Adipocyte (in vitro differentiated cells): ENCODE data around the gene MYH7B.

Experiments used
- DNase-seq: peaks from one replicate; pipeline ENCODE4 v3.0.0-alpha.2; 2015; ENCODE audit warnings: low read depth
- H3K27me3 ChIP-seq: replicated peaks from 2 replicates; pipeline ENCODE4 v1.7.0; 2013; ENCODE audit warnings: mild to moderate bottlenecking, low read length, moderate library complexity; ENCODE audit not compliant: control insufficient read depth, insufficient read depth
- H3K36me3 ChIP-seq: 2 replicates; pipeline ENCODE4 v1.7.0; 2013; ENCODE audit warnings: low read length, mild to moderate bottlenecking, moderate library complexity; ENCODE audit not compliant: control insufficient read depth, insufficient read depth, severe bottlenecking
- H3K4me1 ChIP-seq: 2 replicates; pipeline ENCODE4 v1.7.0; 2013; ENCODE audit warnings: mild to moderate bottlenecking, low read length, moderate library complexity; ENCODE audit not compliant: control insufficient read depth, insufficient read depth
- H3K4me3 ChIP-seq: 2 replicates; pipeline ENCODE4 v1.7.0; 2013; ENCODE audit warnings: mild to moderate bottlenecking, low read length, moderate library complexity
- H3K9ac ChIP-seq: 2 replicates; pipeline ENCODE4 v1.7.0; 2013; ENCODE audit warnings: mild to moderate bottlenecking, low read length, moderate library complexity
- H3K9me3 ChIP-seq: 2 replicates; pipeline ENCODE4 v1.7.0; 2013; ENCODE audit warnings: mild to moderate bottlenecking, low read length, moderate library complexity; ENCODE audit not compliant: control insufficient read depth

The MYH7B gene

GRCh38 chr20:34979366-34980153, 23.9 kb downstream of the MYH7B start:
- no peak overlapping the region for H3K9ac ChIP-seq
- no peaks in the 10 kb centered on the region for H3K4me1 ChIP-seq
- H3K4me3 ChIP-seq, result no peak overlapping the region
- no peaks in the 10 kb centered on the region for H3K36me3 ChIP-seq
- no peaks in the 10 kb centered on the region for H3K9me3 ChIP-seq
- no peak for DNase-seq
- H3K27me3 ChIP-seq, result peaks cover 37% of the 10 kb centered on the region

GRCh38 chr20:34980543-34981233, 25.0 kb downstream of the MYH7B start:
- H3K36me3 ChIP-seq, result no peaks in the 10 kb centered on the region
- peaks cover 39% of the 10 kb centered on the region for H3K27me3 ChIP-seq
- H3K4me1 ChIP-seq, result no peaks in the 10 kb centered on the region
- H3K9me3 ChIP-seq, result no peaks in the 10 kb centered on the region
- no peak overlapping the region for H3K4me3 ChIP-seq
- H3K9ac ChIP-seq, result no peak overlapping the region
- DNase-seq, result no peak

- Histone ChIP-seq H3K9ac (no peak overlapping the region), H3K4me3 (no peak overlapping the region), H3K4me1 (no peaks in the 10 kb centered on the region), H3K36me3 (no peaks in the 10 kb centered on the region), H3K27me3 (peaks cover 34% of the 10 kb centered on the region), H3K9me3 (no peaks in the 10 kb centered on the region)
- no peak for DNase-seq
Measured at GRCh38 chr20:34982270-34983088, 26.8 kb downstream of the MYH7B start.

- no peaks in the 10 kb centered on the region for H3K9me3 ChIP-seq
- H3K27me3 ChIP-seq, result peaks cover 29% of the 10 kb centered on the region
- no peaks in the 10 kb centered on the region for H3K4me1 ChIP-seq
- no peak for DNase-seq
- H3K36me3 ChIP-seq, result no peaks in the 10 kb centered on the region
- no peak overlapping the region for H3K9ac ChIP-seq
- no peak overlapping the region for H3K4me3 ChIP-seq
Measured at GRCh38 chr20:34983089-34983820, 27.6 kb downstream of the MYH7B start.

GRCh38 chr20:34983995-34984735, 28.5 kb downstream of the MYH7B start:
- Histone ChIP-seq H3K4me3 (no peak overlapping the region), H3K9ac (no peak overlapping the region), H3K4me1 (no peaks in the 10 kb centered on the region), H3K9me3 (no peaks in the 10 kb centered on the region), H3K27me3 (peaks cover 29% of the 10 kb centered on the region), H3K36me3 (no peaks in the 10 kb centered on the region)
- no peak for DNase-seq

- no peaks in the 10 kb centered on the region for H3K9me3 ChIP-seq
- no peaks in the 10 kb centered on the region for H3K4me1 ChIP-seq
- DNase-seq, result no peak
- H3K4me3 ChIP-seq, result no peak overlapping the region
- H3K9ac ChIP-seq, result no peak overlapping the region
- no peaks in the 10 kb centered on the region for H3K36me3 ChIP-seq
- H3K27me3 ChIP-seq, result peaks cover 29% of the 10 kb centered on the region
Measured at GRCh38 chr20:34984756-34985261, 29.1 kb downstream of the MYH7B start.

- Histone ChIP-seq H3K4me1 (no peaks in the 10 kb centered on the region), H3K36me3 (no peaks in the 10 kb centered on the region), H3K4me3 (no peak overlapping the region), H3K27me3 (peaks cover 29% of the 10 kb centered on the region), H3K9ac (no peak overlapping the region), H3K9me3 (no peaks in the 10 kb centered on the region)
- no peak for DNase-seq
Measured at GRCh38 chr20:34985461-34986310, 30.0 kb downstream of the MYH7B start.

GRCh38 chr20:34986311-34987287, 30.9 kb downstream of the MYH7B start:
- no peaks in the 10 kb centered on the region for H3K36me3 ChIP-seq
- no peaks in the 10 kb centered on the region for H3K4me1 ChIP-seq
- peaks cover 29% of the 10 kb centered on the region for H3K27me3 ChIP-seq
- no peak overlapping the region for H3K9ac ChIP-seq
- no peaks in the 10 kb centered on the region for H3K9me3 ChIP-seq
- no peak overlapping the region for H3K4me3 ChIP-seq
- DNase-seq, result no peak
